KBM-7 (cell line): ENCODE results near the gene CBX8.
"Not testable (repeated sequence)": the region's sequence is repeated elsewhere in the genome, so short reads cannot be mapped to it uniquely, and the experiment has no call there.

Experiments used
- DNase-seq: peaks from one replicate; pipeline ENCODE4 v3.0.0-alpha.2; 2015
- in situ Hi-C: fragments of 300-500 bp; cut with MboI; formaldehyde crosslinking; loops from 2 replicates; pipeline ENCODE4 v1.14.3; 2020; ENCODE audit warnings: low sequenced_read_pairs, low pct_unique_long_range_greater_than_20kb, mixed read lengths

The CBX8 gene

GRCh38 chr17:79769570-79770506, 27.0 kb downstream of the CBX8 start:
- in situ Hi-C loops = no loop called here
- DNase-seq = no peak

DNA sequence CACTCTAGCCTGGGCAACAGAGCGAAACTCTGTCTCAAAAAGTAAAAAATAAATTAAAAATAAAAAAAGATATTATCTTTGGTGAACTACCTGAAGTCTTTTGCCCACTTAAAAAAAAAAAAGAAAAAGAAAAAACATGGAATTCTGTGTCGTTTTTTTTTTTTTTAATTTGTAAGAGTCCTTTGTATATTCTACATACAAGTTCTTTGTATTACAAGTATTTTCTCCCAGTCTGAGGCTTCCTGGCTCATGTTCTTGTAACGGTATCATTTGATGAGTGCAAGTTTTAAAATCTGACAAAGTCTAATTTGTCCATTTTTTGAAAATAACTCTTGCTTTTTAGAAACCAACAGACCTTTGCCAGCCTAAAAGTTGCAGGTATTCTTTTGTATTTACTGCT, 31.2 kb downstream of the CBX8 start:
- in situ Hi-C loops = no loop called here
- DNase-seq = no peak

DNA sequence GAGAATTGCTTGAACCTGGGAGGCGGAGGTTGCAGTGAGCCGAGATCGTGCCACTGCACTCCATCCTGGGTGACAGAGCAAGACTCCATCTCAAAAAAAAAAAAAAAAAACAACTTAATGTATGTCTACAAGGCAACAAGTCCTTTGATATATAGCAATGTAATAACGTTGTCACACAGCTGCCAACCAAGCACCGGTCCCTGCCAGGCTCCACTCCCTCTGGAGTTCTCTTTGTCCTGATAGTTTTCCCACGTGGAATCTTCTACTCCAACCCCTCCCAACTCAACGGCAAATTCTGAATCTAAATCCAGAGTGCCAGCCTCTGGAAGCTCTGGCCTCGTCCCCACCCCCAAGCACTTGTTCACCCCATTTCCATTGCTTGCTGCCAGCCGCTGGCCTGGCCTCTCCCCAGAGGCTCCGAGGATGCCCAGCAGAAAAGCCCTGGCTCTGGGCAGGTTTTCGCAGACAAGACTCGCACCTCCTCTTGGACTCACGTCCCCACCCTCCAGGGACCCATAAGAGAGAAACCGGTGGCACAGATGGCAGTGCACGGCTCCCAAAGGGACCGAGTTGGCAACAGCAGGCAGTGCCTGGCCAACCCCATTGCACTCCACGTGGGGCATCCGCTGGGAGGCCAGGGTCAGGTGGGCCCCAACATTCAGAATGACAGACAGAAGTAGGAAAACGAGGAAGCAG, 34.8 kb downstream of the CBX8 start:
- no peak for DNase-seq
- in situ Hi-C loops = no loop called here

GRCh38 chr17:79760197-79760906, 36.5 kb downstream of the CBX8 start:
- in situ Hi-C loops = no loop called here
- no peak for DNase-seq

GRCh38 chr17:79758271-79758670, 38.6 kb downstream of the CBX8 start:
- in situ Hi-C loops = no loop called here
- DNase-seq = no peak

- no peak for DNase-seq
- in situ Hi-C loops = no loop called here
These were observed 39.6 kb downstream of the CBX8 start for GRCh38 chr17:79757140-79757745.

DNA sequence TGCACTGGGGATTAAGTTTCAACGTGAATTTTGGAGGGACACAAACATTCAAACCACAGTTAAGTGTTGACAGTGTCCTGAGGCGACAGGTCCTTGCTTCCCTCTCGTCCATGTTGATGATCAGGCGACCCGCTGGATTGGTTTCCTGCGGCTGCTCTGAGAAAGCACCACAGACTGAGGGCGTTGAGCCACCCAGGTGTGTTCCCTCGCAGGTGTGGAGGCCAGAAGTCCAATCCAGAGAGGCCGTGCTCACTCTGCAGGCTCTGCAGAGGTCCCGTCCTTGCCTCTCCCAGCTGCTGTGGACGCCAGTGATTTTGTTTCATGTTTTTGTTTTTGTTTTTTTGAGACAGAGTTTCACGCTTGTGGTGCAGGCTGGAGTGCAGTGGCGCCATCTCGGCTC, 41.3 kb downstream of the CBX8 start:
- in situ Hi-C loops = no loop called here
- no peak for DNase-seq

- in situ Hi-C loops, DNase-seq: not testable (repeated sequence)
These were observed 42.0 kb downstream of the CBX8 start for GRCh38 chr17:79754903-79755302.

DNA sequence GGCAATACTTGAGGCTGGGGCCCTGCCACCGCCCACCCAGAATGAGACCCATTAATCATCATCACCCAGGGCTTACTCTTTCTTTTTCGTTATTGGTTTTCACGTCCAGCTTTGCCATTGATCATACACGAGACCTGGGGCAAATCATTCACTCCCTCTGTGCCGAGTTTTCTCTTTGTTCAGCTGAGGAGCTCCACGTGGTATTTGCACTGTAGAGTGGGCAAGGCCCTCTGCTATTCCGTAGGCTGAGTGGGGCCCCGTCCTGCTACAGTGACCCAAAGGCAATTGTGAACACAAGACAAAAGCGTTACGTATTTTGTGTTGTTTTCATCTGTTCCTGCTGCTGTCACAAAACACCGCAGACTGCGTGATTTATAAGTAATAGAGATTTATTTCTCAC, 42.5 kb downstream of the CBX8 start:
- in situ Hi-C loops = no loop called here
- DNase-seq = no peak

DNA sequence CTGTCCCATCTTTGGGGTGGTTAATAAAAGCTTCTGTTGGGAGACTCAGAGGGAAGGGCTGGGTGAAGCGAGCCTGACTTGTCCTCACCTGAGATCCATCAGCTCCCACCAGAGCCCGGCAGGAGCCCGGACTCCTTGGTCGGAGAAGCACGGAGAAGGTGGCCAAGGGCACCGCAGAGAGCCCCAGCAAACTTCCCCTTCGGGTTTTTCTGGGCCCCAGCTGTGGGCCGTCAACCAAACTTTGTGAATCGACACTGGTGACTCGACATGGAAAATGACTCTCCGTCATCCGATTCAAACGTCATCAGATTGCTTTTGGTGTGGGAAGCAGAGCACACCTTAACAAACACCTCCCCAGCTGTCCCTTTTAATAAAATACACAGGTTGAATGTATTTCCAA, 44.7 kb downstream of the CBX8 start:
- DNase-seq = no peak
- in situ Hi-C loops = no loop called here

DNA sequence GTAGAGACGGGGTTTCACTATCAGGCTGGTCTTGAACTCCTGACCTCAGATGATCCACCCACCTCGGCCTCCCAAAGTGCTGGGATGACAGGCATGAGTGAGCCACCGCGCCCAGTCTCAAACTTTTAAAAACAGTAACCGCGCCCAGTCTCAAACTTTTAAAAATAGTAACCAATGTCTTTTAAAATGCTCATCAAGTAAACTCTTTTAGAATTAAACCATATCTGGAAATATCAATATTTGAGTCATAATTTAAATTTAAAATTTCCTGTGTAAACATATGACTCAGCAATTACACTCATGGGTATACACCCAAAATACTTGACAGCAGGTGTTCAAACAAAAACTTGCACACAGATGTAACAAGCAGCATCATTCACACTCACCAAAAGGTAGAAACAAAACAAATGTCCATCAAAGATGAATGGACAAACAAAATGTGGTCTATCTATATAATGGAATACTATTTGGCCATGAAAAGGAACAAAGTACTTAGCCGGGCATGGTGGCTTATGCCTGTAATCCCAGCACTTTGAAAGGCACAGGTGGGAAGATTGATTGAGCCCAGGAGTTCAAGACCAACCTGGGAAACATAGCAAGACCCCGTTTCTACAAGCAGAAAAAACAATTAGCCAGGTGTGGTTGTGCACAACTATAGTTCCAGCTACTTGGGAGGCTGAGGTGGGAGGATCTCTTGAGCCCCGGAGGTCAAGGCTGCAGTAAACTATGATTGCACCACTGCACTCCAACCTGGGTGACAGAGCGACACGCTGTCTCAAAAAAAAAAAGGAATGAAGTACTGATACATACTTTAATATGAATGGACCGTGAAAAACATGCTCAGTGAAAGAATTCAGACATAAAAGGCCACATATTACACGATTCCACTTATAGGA, 46.0 kb downstream of the CBX8 start:
- DNase-seq = no peak
- in situ Hi-C loops = no loop called here

- in situ Hi-C loops = no loop called here
These were observed 46.9 kb downstream of the CBX8 start for GRCh38 chr17:79749958-79750357.

GRCh38 chr17:79749156-79749815, 47.6 kb downstream of the CBX8 start:
- no peak for DNase-seq

More at GRCh38 chr17:79749958-79750357, 46.9 kb downstream of the CBX8 start:
- no peak for DNase-seq

DNA sequence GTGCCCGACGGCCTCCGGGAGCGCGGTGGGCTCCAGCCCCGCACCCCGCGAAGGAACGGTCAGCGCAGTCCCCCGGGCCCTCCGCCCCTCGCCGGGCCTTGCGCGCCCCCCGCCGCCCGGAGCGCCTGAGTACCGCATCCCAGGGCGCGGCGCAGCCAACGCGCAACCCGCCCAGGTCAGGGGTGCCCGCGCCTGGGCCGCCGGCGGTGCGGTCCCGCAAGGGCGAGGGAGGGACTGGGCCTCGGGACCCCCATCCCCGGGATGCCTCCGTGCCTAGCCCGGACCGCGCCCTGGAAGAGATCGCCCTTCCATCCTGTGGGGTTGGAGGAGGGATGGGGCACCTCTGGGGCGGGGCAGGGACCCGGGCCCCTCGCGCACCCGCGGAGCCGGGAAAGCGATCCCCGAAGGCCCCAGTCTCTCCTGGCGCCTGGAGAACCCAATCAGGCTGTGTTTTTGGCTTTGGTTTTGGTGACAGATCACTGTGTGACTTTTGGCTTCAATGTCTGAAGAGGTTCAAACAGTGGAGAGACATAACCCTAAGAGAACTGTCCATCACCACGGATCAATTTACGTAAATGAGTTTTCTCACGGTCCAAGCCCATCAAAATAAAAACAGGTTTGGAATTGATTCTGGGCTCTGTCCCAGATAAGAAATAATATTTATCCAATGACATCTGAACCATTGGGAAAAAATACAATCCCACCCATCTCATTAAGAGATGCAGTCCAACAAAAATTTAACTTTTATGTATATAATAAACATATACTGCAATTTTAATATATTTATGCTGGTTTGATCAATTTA, 48.4 kb downstream of the CBX8 start:
- in situ Hi-C loops = no loop called here
- no peak for DNase-seq

More at GRCh38 chr17:79749156-79749815, 47.6 kb downstream of the CBX8 start:
- in situ Hi-C loops = no loop called here

- in situ Hi-C loops = no loop called here
- DNase-seq = no peak
These were observed 49.2 kb downstream of the CBX8 start for GRCh38 chr17:79747508-79748294.

GRCh38 chr17:79746889-79747507, 49.9 kb downstream of the CBX8 start:
- no peak for DNase-seq
- in situ Hi-C loops = no loop called here
